Germinal center (tissue), 1 donor: ENCODE results near the gene CXCL13.
"Not testable (repeated sequence)": the region's sequence is repeated elsewhere in the genome, so short reads cannot be mapped to it uniquely, and the experiment has no call there.

Experiments
- DNase-seq: peaks from one replicate; pipeline ENCODE4 v3.0.0; 2012; ENCODE audit warnings: mixed read lengths, low spot score

CXCL13 gene

GRCh38 chr4:77605210-77605902 is at the start of gene CXCL13:
TSS of gene CXCL13 (plus strand) at chr4:77605820. CDS start at chr4:77605866, 46 bp downstream.
- DNase-seq = no peak

GRCh38 chr4:77560170-77560569 is 45.5 kb upstream of the CXCL13 start:
- no peak for DNase-seq

GRCh38 chr4:77561720-77562119 is 43.9 kb upstream of the CXCL13 start:
- DNase-seq = not testable (repeated sequence)

GRCh38 chr4:77564231-77564630 is 41.4 kb upstream of the CXCL13 start:
- DNase-seq = no peak

GRCh38 chr4:77566148-77566547 is 39.5 kb upstream of the CXCL13 start:
- DNase-seq = no peak

- DNase-seq = no peak
Observed at GRCh38 chr4:77567549-77567948, 38.1 kb upstream of the CXCL13 start.

- not testable (repeated sequence) for DNase-seq
Observed at GRCh38 chr4:77570508-77571214, 35.0 kb upstream of the CXCL13 start.

- no peak for DNase-seq
Observed at GRCh38 chr4:77576351-77576750, 29.3 kb upstream of the CXCL13 start.

GRCh38 chr4:77578145-77578544 is 27.5 kb upstream of the CXCL13 start:
- no peak for DNase-seq

- no peak for DNase-seq
Observed at GRCh38 chr4:77579406-77580076, 26.1 kb upstream of the CXCL13 start.

- DNase-seq = no peak
Observed at GRCh38 chr4:77581724-77582123, 23.9 kb upstream of the CXCL13 start.

GRCh38 chr4:77582156-77582555 is 23.5 kb upstream of the CXCL13 start:
- no peak for DNase-seq

GRCh38 chr4:77582711-77583110 is 22.9 kb upstream of the CXCL13 start:
- no peak for DNase-seq

- DNase-seq = peak; percentile 65
Observed at GRCh38 chr4:77586951-77587383, 18.7 kb upstream of the CXCL13 start.

GRCh38 chr4:77590482-77590881 is 15.1 kb upstream of the CXCL13 start:
- DNase-seq = no peak

GRCh38 chr4:77591532-77591931 is 14.1 kb upstream of the CXCL13 start:
- no peak for DNase-seq

- DNase-seq = no peak
Observed at GRCh38 chr4:77593101-77593500, 12.5 kb upstream of the CXCL13 start.

- DNase-seq = no peak
Observed at GRCh38 chr4:77593993-77594392, 11.6 kb upstream of the CXCL13 start.

GRCh38 chr4:77595364-77595973 is 10.2 kb upstream of the CXCL13 start:
- DNase-seq = no peak

GRCh38 chr4:77599378-77599777 is 6.2 kb upstream of the CXCL13 start:
- no peak for DNase-seq

GRCh38 chr4:77600521-77601451 is 4.8 kb upstream of the CXCL13 start:
- peak; percentile 40 for DNase-seq
